Bronchial epithelial cell (primary cell): Measurements from ENCODE around the gene PISD. TPM values are rescaled to one million over a fixed set of nuclear protein-coding genes. Genes with fewer than 3 reads are reported as not detected.

Experiments
- DNase-seq: peaks from one replicate; pipeline ENCODE4 v3.0.0-alpha.2; 2010; ENCODE audit warnings: low read depth
- FAIRE-seq: peaks from 2 replicates; lab custom pipeline; 2011; peaks lifted over from hg19 to GRCh38; lab: Jason Lieb, UNC
- H3K27me3 ChIP-seq: 2 replicates; pipeline ENCODE4 v1.5.1; 2011; ENCODE audit warnings: low read length; ENCODE audit not compliant: control insufficient read depth, insufficient read depth
- H3K36me3 ChIP-seq: 2 replicates; pipeline ENCODE4 v1.5.1; 2011; ENCODE audit warnings: low read length; ENCODE audit not compliant: control insufficient read depth, insufficient read depth
- H3K4me3 ChIP-seq: 2 replicates; pipeline ENCODE4 v1.5.1; 2011; ENCODE audit warnings: mild to moderate bottlenecking, low read depth, low read length, control low read depth
- CTCF ChIP-seq: IDR thresholded peaks from 2 replicates; pipeline ENCODE4 v1.5.1; 2011; ENCODE audit warnings: mild to moderate bottlenecking, moderate library complexity, low read length, control low read depth, inconsistent platforms; ENCODE audit not compliant: insufficient read depth, severe bottlenecking
- total RNA-seq: library from RNA; depleted of rRNA; stranded (reverse); fragments of >200 nt; gene quantifications from 2 replicates; pipeline ENCODE4 v1.2.1, GENCODE V29; 2014

The PISD gene
- total RNA-seq, 1 donor from 2014 or later: 28.7 TPM

DNA sequence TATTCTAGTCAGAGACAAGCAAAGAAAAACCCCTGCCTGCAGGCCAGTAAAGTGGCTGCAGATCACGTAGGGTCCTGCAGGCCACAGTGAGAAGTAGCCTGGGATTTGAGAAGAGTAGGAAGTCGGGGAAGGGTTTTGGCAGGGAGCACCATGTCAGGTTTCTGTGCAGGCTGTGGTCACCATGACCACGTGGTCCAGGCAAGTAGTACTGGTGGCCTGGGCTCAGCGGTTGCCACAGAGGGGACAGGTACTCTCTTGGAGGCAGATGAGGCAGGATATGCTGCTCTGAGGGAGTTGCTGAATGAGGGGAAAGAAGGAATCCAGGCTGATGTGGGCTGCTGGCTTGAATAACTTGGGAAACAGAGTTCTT is 46.5 kb downstream of the PISD start:
- no peak for DNase-seq
- Histone ChIP-seq H3K4me3 (no peak overlapping the region), H3K27me3 (no peaks in the 10 kb centered on the region), H3K36me3 (peaks cover 20% of the 10 kb centered on the region)
- FAIRE-seq: no peak
- no peak for TF ChIP-seq CTCF

GRCh38 chr22:31614781-31615490 is 47.1 kb downstream of the PISD start:
- no peaks in the 10 kb centered on the region for H3K27me3 ChIP-seq
- no peak overlapping the region for H3K4me3 ChIP-seq
- no peak for TF ChIP-seq CTCF
- DNase-seq: no peak
- FAIRE-seq: no peak
- H3K36me3 ChIP-seq: peaks cover 16% of the 10 kb centered on the region

DNA sequence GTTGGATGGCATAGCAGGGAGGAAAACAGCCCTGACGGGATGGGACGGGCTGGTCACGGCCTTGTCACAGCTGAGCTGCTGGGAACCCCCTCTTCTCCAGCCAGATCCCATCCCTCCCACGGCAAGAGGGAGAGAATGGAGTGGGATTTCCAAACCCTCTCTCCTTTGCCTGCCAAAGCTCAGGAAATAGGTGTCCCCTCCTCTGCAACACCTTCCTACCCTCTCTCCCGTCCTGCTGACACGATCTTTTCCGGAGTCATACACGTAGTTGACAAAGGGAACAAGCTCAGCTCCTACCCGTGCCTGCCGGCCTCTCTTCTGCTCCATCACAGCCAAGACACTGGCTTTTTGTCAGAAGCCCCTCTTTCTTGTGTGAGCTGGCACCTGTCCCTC is 48.1 kb downstream of the PISD start:
- DNase-seq (no peak), FAIRE-seq (no peak)
- no peak for TF ChIP-seq CTCF
- peaks cover 9% of the 10 kb centered on the region for H3K36me3 ChIP-seq
- no peaks in the 10 kb centered on the region for H3K27me3 ChIP-seq
- H3K4me3 ChIP-seq: no peak overlapping the region

DNA sequence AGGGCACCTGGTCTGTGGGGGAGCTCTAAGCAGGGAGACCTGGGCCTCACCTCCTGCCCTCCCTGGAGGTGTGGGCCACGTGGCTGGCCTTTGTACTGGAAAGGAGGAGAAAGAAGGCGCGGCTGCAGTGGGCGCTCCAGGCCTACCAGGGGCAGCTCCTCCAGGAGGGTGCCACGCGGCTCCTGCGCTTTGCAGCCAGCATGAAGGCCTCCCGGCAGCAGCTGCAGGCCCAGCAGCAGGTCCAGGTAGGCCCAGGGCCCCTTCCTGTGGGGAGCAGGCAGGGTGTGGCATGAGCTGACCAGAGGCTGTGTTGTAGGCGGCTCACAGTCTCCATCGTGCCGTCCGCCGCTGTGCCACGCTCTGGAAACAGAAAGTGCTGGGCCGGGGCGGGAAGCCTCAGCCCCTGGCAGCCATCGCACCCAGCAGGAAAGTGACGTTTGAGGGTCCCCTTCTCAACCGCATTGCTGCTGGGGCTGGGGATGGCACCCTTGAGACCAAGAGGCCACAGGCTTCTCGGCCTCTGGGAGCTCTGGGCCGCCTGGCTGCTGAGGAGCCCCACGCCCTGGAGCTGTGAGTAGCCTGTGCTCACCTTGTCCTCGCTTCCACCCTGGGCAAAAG is 48.6 kb downstream of the PISD start:
- Histone ChIP-seq H3K4me3 (no peak overlapping the region), H3K36me3 (peaks cover 6% of the 10 kb centered on the region), H3K27me3 (no peaks in the 10 kb centered on the region)
- DNase-seq: no peak
- no peak for TF ChIP-seq CTCF
- FAIRE-seq: no peak

DNA sequence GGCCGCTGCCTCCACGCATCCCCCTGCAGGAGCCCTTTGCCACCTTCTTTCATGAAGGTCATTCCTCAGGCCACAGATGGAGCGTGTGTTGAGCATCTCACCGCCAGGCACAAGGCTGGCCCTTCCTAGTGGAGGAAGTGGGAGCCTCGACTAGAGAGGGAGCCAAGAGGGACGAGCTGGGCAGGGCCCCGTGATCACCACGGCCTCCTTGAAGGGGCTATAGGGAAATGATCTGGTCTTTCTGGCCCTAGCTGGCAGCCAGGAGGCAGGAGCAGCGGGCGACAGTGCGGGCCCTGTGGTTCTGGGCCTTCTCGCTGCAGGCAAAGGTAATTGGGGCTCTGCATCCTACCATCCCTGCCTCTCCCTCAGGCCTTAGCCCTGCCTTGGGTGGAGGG is 49.1 kb downstream of the PISD start:
- TF ChIP-seq CTCF: no peak
- FAIRE-seq (no peak), DNase-seq (no peak)
- Histone ChIP-seq H3K27me3 (no peaks in the 10 kb centered on the region), H3K36me3 (peaks cover 3% of the 10 kb centered on the region), H3K4me3 (no peak overlapping the region)
